GM12878 (cell line): Measurements from ENCODE around the gene OR2Y1. TPM values are rescaled to one million over a fixed set of nuclear protein-coding genes. Genes with fewer than 3 reads are reported as not detected.

Experiments
- ATAC-seq: fragments of 200-7000 bp; cut with Tn5 transposase; 3 replicates; pipeline ENCODE4 v1.9.1; 2020; ENCODE audit warnings: mild to moderate bottlenecking, moderate library complexity
- BruUV-seq: library from RNA; stranded (reverse); fragments of 400-500 nt; replicated peaks from 2 replicates; lab custom pipeline; 2021; lab: Mats Ljungman, UMichigan
- CTCF ChIA-PET: fragments of 300-600 bp; sonication (Branson Sonifier 250); formaldehyde crosslinking; extraction: SDS; loops from one replicate; lab custom pipeline; 2021; ENCODE audit warnings: inconsistent platforms; lab: Yijun Ruan, JAX
- POLR2A ChIA-PET: fragments of 350-600 bp; formaldehyde crosslinking; extraction: SDS; loops from one replicate; lab custom pipeline; 2021; ENCODE audit warnings: inconsistent platforms; lab: Charles Lee
- RAD21 ChIA-PET: fragments of 300-600 bp; sonication (Branson Sonifier 250); formaldehyde crosslinking; loops from one replicate; lab custom pipeline; 2023; ENCODE audit warnings: antibody characterized with exemption; ENCODE audit not compliant: unreplicated experiment; lab: Charles Lee
- SMC1A ChIA-PET: fragments of 300-600 bp; sonication (Branson Sonifier 250); formaldehyde crosslinking; loops from one replicate; lab custom pipeline; 2023; ENCODE audit not compliant: unreplicated experiment, uncharacterized antibody; lab: Charles Lee
- DNase-seq: peaks from one replicate; pipeline ENCODE4 v3.0.0-alpha.2; 2011; ENCODE audit warnings: low read depth, low spot score
- FAIRE-seq: peaks from 3 replicates; lab custom pipeline; 2011; peaks lifted over from hg19 to GRCh38; lab: Jason Lieb, UNC
- H2AFZ ChIP-seq: 2 replicates; pipeline ENCODE4 v1.6.0; 2011; ENCODE audit warnings: low read depth, low read length, control low read depth; ENCODE audit not compliant: control insufficient read depth
- H3K27ac ChIP-seq: 2 replicates; pipeline ENCODE4 v1.5.1; 2011; ENCODE audit warnings: control low read depth; ENCODE audit not compliant: control insufficient read depth, insufficient read depth
- H3K27me3 ChIP-seq, 2 experiments: replicated peaks in 1 of 2; 2 replicates each; pipeline versions ENCODE4 v1.6.0 to v1.6.1; 2011; ENCODE audit warnings: low read length in 1 of 2; ENCODE audit not compliant: control insufficient read depth in 2 of 2, insufficient read depth in 2 of 2
- H3K36me3 ChIP-seq, 2 experiments: 2 replicates each; pipeline ENCODE4 v1.5.1; 2011; ENCODE audit warnings: low read length in 1 of 2; ENCODE audit not compliant: control insufficient read depth in 2 of 2, insufficient read depth in 2 of 2
- H3K4me1 ChIP-seq: 2 replicates; pipeline ENCODE4 v1.6.1; 2011; ENCODE audit warnings: mild to moderate bottlenecking, low read length, moderate library complexity, mixed read lengths; ENCODE audit not compliant: control insufficient read depth, insufficient read depth
- H3K4me2 ChIP-seq: 2 replicates; pipeline ENCODE4 v1.6.0; 2011; ENCODE audit warnings: control low read depth; ENCODE audit not compliant: control insufficient read depth, insufficient read depth
- H3K4me3 ChIP-seq: fragments of 200-600 bp; sonication (generic); 2 replicates; pipeline ENCODE4 v1.5.1; 2016
- H3K79me2 ChIP-seq: 2 replicates; pipeline ENCODE4 v1.6.0; 2011; ENCODE audit warnings: low read length; ENCODE audit not compliant: control insufficient read depth, insufficient read depth
- H3K9ac ChIP-seq: 2 replicates; pipeline ENCODE4 v1.8.0; 2011; ENCODE audit warnings: low read length, control low read depth, mixed read lengths; ENCODE audit not compliant: control insufficient read depth, insufficient read depth
- H3K9me3 ChIP-seq: replicated peaks from 3 replicates; pipeline ENCODE4 v1.5.1; 2011; ENCODE audit warnings: mild to moderate bottlenecking, low read length; ENCODE audit not compliant: control insufficient read depth, insufficient read depth
- H4K20me1 ChIP-seq: 2 replicates; pipeline ENCODE4 v1.6.0; 2011; ENCODE audit not compliant: control insufficient read depth, insufficient read depth
- CBX5 ChIP-seq: sonication (generic); IDR thresholded peaks from 2 replicates; pipeline ENCODE4 v1.6.1; 2016; ENCODE audit warnings: low read depth, moderate library complexity, mild to moderate bottlenecking, inconsistent platforms
- E2F4 ChIP-seq: IDR thresholded peaks from 2 replicates; pipeline ENCODE4 v1.6.1; 2012; ENCODE audit warnings: low read depth, low read length, improper control_type of control experiment
- FOXM1 ChIP-seq: IDR thresholded peaks from 2 replicates; pipeline ENCODE4 v1.6.1; 2012; ENCODE audit warnings: low read depth, mild to moderate bottlenecking, inconsistent platforms, low read length, moderate library complexity
- HDGF ChIP-seq: fragments of 450-650 bp; IDR thresholded peaks from 2 replicates; pipeline ENCODE4 v1.6.1; 2016; ENCODE audit warnings: antibody characterized with exemption
- IRF5 ChIP-seq: fragments of 450-650 bp; IDR thresholded peaks from 2 replicates; pipeline ENCODE4 v1.6.1; 2017; ENCODE audit warnings: borderline replicate concordance
- NFXL1 ChIP-seq: fragments of 450-650 bp; IDR thresholded peaks from 2 replicates; pipeline ENCODE4 v1.6.1; 2017; ENCODE audit warnings: antibody characterized with exemption, mild to moderate bottlenecking, borderline replicate concordance
- NR2C2 ChIP-seq: IDR thresholded peaks from 2 replicates; pipeline ENCODE4 v1.6.1; 2011; ENCODE audit warnings: borderline replicate concordance, low read depth; ENCODE audit not compliant: control insufficient read depth, insufficient read length
- SIN3A ChIP-seq: IDR thresholded peaks from 2 replicates; pipeline ENCODE4 v1.6.1; 2012; ENCODE audit warnings: low read depth, low read length, improper control_type of control experiment
- SMARCA5 ChIP-seq: fragments of 450-650 bp; IDR thresholded peaks from 2 replicates; pipeline ENCODE4 v1.6.1; 2017; ENCODE audit warnings: mild to moderate bottlenecking
- WRNIP1 ChIP-seq: IDR thresholded peaks from 2 replicates; pipeline ENCODE4 v1.6.1; 2011; ENCODE audit warnings: low read depth, low read length, improper control_type of control experiment, borderline replicate concordance
- ZBTB11 ChIP-seq: fragments of 450-650 bp; formaldehyde crosslinking; IDR thresholded peaks from 2 replicates; pipeline ENCODE4 v1.5.0; 2022; ENCODE audit warnings: mild to moderate bottlenecking, missing genetic modification characterization
- ZNF274 ChIP-seq: IDR thresholded peaks from one replicate; pipeline ENCODE4 v1.8.0; 2011; ENCODE audit not compliant: insufficient read length, insufficient read depth
- ZNF384 ChIP-seq: IDR thresholded peaks from 2 replicates; pipeline ENCODE4 v1.6.1; 2012; ENCODE audit warnings: low read depth, mild to moderate bottlenecking, low read length, improper control_type of control experiment, borderline replicate concordance
- WGBS: methylation state at CpG from one replicate; pipeline ENCODE4 v1.1.6; 2016; ENCODE audit warnings: low lambda C conversion rate; ENCODE audit not compliant: insufficient replicate concordance, insufficient coverage; ENCODE audit errors: missing lambda C conversion rate; 5-methylcytosine and 5-hydroxymethylcytosine counted together
- in situ Hi-C: fragments of 300-500 bp; cut with MboI; formaldehyde crosslinking; loops from 9 replicates; pipeline ENCODE4 v1.14.3; 2018; ENCODE audit warnings: mixed read lengths
- intact Hi-C: fragments of 100-400 bp; cut with micrococcal nuclease; formaldehyde crosslinking; loops from one replicate; pipeline ENCODE4 v1.14.2; 2022; ENCODE audit not compliant: unreplicated experiment
- polyA plus RNA-seq, 11 experiments: library from polyadenylated mRNA; depleted of rRNA in 4 of 11; unstranded in 6 of 11; stranded (reverse) in 5 of 11; fragments of >200 nt; fragmentation: Nextera tagmentation in 4 of 11; fragmentation: Illumina TruSeq in 1 of 11; extraction: Ambion mirVana in 4 of 11; extraction: Trizol in 1 of 11; gene quantifications; 1 replicate in 1 of 11; 2 replicates in 10 of 11; pipeline versions ENCODE4 v1.2.1 to v1.2.3, GENCODE V29; 2011 to 2016; ENCODE audit warnings: inconsistent platforms in 2 of 11, missing spikeins in 2 of 11, low read depth in 1 of 11
- total RNA-seq, 4 experiments: library from RNA; depleted of rRNA in 3 of 4; stranded (reverse); fragments of >200 nt in 3 of 4; fragmentation: Illumina TruSeq in 1 of 4; extraction: Trizol in 1 of 4; gene quantifications; 2 replicates each; pipeline versions ENCODE4 v1.2.1 to v1.2.3, GENCODE V29; 2013 to 2021
- TF ChIP-seq, protein P1 (sequence below): IDR thresholded peaks from 2 replicates; pipeline ENCODE4 v1.6.1; 2012; ENCODE audit warnings: low read depth, low read length, improper control_type of control experiment
- TF ChIP-seq, protein P2 (sequence below): fragments of 450-650 bp; IDR thresholded peaks from 2 replicates; pipeline ENCODE4 v1.6.1; 2016; ENCODE audit warnings: mild to moderate bottlenecking

OR2Y1 gene
- total and polyA plus RNA-seq, 10 of the 15 experiments (the other 5 are each of a cell fraction or from before 2014, with no cell fraction given): not detected

GRCh38 chr5:180691046-180691445 is 48.8 kb downstream of the OR2Y1 start (continued):
- TF ChIP-seq E2F4 (no peak), NR2C2 (no peak)

DNA sequence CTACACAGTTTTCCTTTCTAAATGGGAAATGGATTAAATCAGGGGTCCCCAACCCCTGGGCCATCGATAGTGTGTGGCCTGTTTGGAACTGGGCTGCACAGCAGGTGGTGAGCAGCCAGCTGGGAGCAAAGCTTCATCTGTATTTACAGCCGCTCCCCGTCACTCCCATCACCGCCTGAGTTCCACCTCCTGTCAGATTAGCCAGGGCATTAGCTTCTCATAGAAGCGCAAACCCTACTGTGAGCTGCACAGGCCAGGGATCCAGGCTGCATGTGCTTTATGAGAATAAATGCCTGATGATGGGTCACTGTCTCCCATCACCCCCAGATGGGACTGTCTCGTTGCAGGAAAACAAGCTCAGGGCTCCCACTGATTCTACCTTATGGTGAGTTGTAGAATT is 49.3 kb downstream of the OR2Y1 start:
- Histone ChIP-seq H3K27ac (no peak overlapping the region), H3K4me3 (no peak overlapping the region), H3K79me2 (no peaks in the 10 kb centered on the region), H2AFZ (no peak overlapping the region), H3K9me3 (no peaks in the 10 kb centered on the region), H3K27me3 (no peaks in the 10 kb centered on the region; a peak in 1 of 4 replicates), H3K4me1 (no peaks in the 10 kb centered on the region), H3K9ac (no peak overlapping the region), H3K36me3 (no peaks in the 10 kb centered on the region), H3K4me2 (no peak overlapping the region), H4K20me1 (no peaks in the 10 kb centered on the region)
- BruUV-seq: no TSS peak
- ChIA-PET SMC1A (no interaction called here), RAD21 (no interaction called here), POLR2A (no interaction called here), CTCF (interaction anchor here (1.3 kb wide), 1 partner anchor 28 kb away, joined by 3 read pairs; no protein-coding TSS in a partner anchor)
- intact Hi-C loops: no loop called here
- ATAC-seq (no peak), FAIRE-seq (no peak), DNase-seq (no peak)
- WGBS: 30% methylated on average over 6 of the region's 6 CpGs
- in situ Hi-C loops: no loop called here
- no peak for TF ChIP-seq ZBTB11
- TF ChIP-seq, protein P1, sequence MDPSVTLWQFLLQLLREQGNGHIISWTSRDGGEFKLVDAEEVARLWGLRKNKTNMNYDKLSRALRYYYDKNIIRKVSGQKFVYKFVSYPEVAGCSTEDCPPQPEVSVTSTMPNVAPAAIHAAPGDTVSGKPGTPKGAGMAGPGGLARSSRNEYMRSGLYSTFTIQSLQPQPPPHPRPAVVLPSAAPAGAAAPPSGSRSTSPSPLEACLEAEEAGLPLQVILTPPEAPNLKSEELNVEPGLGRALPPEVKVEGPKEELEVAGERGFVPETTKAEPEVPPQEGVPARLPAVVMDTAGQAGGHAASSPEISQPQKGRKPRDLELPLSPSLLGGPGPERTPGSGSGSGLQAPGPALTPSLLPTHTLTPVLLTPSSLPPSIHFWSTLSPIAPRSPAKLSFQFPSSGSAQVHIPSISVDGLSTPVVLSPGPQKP: no peak
- TF ChIP-seq SIN3A: no peak
- no peak for TF ChIP-seq NFXL1
- TF ChIP-seq FOXM1: no peak
- TF ChIP-seq CBX5: no peak
- no peak for TF ChIP-seq HDGF
- TF ChIP-seq, protein P2, sequence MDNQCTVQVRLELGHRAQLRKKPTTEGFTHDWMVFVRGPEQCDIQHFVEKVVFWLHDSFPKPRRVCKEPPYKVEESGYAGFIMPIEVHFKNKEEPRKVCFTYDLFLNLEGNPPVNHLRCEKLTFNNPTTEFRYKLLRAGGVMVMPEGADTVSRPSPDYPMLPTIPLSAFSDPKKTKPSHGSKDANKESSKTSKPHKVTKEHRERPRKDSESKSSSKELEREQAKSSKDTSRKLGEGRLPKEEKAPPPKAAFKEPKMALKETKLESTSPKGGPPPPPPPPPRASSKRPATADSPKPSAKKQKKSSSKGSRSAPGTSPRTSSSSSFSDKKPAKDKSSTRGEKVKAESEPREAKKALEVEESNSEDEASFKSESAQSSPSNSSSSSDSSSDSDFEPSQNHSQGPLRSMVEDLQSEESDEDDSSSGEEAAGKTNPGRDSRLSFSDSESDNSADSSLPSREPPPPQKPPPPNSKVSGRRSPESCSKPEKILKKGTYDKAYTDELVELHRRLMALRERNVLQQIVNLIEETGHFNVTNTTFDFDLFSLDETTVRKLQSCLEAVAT: no peak
- no peak for TF ChIP-seq IRF5
- no peak for TF ChIP-seq WRNIP1
- TF ChIP-seq SMARCA5: no peak
- no peak for TF ChIP-seq ZNF384
- TF ChIP-seq ZNF274: no peak
